Fibroblast of mammary gland (primary cell): ENCODE results near the gene WFDC1.

ENCODE experiments used
- DNase-seq: peaks from one replicate; pipeline ENCODE4 v3.0.0-alpha.2; 2010; ENCODE audit warnings: low read depth
- H3K4me3 ChIP-seq: 2 replicates; pipeline ENCODE4 v1.5.1; 2011; ENCODE audit warnings: low read depth, mild to moderate bottlenecking, low read length, moderate library complexity; ENCODE audit not compliant: control insufficient read depth
- CTCF ChIP-seq: conservative IDR thresholded peaks from 2 replicates; pipeline ENCODE4 v1.5.1; 2011; ENCODE audit warnings: low read depth, low read length, inconsistent platforms; ENCODE audit not compliant: control insufficient read depth, insufficient read depth

The WFDC1 gene

GRCh38 chr16:84293406-84293805, 1.3 kb upstream of the WFDC1 start:
- no peak for TF ChIP-seq CTCF
- DNase-seq, result no peak
- no peak overlapping the region for H3K4me3 ChIP-seq

DNA sequence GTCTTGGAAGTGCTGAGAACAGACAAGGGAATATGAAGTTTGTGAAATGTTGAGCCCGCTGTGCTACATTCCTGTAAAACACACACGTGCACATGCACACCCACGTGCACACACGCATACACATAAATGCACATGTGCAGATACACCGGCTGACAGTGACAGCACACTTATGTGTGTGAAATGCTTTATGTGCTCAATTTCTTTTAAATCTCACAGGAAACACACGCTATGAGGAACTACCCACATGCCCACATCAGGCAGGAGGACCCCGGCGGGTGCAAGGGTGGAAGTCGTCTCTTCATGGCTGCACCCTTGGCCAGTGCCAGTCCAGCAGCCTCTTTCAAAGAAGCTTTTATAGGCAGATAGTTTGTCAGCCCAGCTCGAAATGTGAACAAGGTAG, 561 bp upstream of the WFDC1 start:
- H3K4me3 ChIP-seq, result no peak overlapping the region
- no peak for DNase-seq
- TF ChIP-seq CTCF, result no peak

- H3K4me3 ChIP-seq, result no peak overlapping the region
- TF ChIP-seq CTCF, result no peak
- DNase-seq, result no peak
Observed at GRCh38 chr16:84295203-84295860, 654 bp downstream of the WFDC1 start.

DNA sequence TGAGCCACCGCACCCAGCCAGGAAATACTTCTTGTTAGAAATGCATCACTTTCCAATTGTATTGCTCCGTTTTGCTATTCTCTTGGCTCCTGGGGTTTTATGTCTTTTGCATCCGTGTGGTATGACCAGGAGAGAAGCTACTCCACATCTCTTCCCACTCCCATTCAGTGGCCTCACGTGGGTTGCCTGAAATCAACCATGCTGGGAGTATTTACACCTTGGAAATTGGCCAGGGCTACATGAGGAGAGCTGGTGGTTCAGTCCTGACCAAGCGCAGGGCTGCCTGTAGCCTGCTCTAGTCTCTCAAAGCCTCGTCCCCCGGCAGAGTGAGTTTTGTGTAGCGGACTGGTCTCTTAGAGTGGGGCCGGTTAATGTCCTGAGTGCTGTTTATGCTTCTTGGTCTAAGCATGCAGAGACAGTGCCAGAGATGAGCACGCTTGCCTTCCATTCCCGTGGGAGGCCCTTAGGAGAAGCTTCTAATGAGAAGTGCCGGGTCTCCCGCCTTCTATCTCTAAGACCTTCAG, 3.8 kb downstream of the WFDC1 start:
- no peak for DNase-seq
- no peak for TF ChIP-seq CTCF
- no peak overlapping the region for H3K4me3 ChIP-seq

DNA sequence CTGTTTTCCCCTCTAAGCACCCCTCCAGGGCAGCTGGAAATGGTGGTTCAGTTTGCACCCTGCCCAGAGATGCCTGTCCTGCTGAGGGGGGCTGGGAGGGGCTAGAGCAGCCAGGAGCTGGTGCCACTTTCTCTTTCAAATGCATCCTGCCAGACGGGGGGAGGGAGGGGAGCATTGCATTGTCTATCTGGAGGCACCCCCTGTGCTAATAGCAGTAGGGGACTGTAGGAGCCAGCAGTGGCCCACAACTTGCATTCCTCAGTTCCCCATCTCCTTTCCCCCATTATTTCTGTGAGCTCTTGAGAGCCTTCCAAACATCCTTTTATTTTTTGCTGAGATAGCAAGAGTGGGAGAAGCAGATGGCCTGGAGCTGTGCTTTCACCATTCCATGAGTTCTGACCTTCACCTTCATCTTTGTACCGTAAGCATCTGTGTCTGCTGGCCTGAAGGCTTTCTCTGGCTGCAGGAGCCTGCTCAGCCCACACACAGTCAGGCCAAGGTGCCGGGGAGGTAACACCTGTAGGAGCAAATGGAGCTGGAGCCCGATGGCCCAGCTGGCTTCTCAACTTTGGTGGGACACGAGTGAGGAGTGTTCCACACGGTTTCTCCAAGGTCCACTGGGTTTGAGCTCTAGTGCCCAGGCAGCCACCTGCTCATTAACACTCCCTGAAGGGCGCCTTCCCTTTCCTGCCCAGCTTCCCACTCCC, 5.2 kb downstream of the WFDC1 start:
- no peak for DNase-seq
- no peak overlapping the region for H3K4me3 ChIP-seq
- no peak for TF ChIP-seq CTCF

DNA sequence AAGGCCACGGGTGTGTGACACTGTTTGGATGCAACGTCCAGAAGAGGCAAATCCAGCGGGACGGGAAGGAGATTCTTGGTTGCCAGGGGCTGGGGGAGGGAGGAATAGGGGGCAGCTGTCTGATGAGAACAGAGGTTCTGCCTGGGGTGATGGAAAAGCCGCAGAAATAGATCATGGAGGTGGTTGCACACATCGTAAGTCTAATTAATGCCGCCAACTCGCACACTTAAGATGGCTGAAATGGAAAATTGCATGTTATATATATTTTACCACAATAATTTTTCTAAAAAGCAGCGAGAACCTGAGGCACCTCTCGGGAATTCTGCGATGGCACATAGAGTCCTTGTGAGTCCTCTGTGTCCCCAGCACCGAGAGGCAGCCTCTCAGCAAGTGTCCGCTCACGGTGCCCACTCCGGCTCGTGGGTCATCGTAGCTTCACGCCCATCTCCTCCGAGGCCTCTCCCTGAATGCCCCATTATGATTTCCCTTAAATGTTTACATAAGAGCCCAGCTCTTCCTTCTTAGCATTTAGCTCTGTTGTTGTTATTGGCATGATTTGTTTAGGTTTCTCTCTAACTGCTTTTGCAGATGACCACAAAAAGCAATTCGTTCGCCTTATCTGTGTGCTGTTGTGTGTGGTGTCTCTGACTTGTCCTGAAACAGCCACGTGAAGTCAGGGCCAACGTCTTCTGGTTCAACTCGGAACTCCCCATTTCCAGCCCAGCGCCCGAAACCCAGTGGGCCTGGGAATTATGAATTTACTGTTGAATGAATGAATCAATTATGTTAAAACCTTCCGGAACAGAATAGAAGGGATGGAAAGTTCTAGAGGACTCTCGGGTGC, 7.7 kb downstream of the WFDC1 start:
- TF ChIP-seq CTCF, result no peak
- H3K4me3 ChIP-seq, result no peak overlapping the region
- no peak for DNase-seq
